HEK293 (cell line): Measurements from ENCODE around the gene MGAT5B.

Experiments used
- CTCF ChIP-seq: fragments of 450-650 bp; formaldehyde crosslinking; IDR thresholded peaks from 2 replicates; pipeline ENCODE4 v1.5.1; 2016; ENCODE audit warnings: missing biosample characterization, missing genetic modification characterization
- PATZ1 ChIP-seq: fragments of 450-650 bp; formaldehyde crosslinking; IDR thresholded peaks from 2 replicates; pipeline ENCODE4 v1.5.1; 2016; ENCODE audit warnings: missing biosample characterization, missing genetic modification characterization
- ZNF175 ChIP-seq: fragments of 450-650 bp; formaldehyde crosslinking; IDR thresholded peaks from 2 replicates; pipeline ENCODE4 v1.5.1; 2016; ENCODE audit warnings: missing biosample characterization, missing genetic modification characterization
- ZNF274 ChIP-seq, 2 experiments: fragments of 200-500 bp in 1 of 2; fragments of 450-650 bp in 1 of 2; sonication (Bioruptor generic) in 1 of 2; formaldehyde crosslinking in 1 of 2; IDR thresholded peaks; 2 replicates each; pipeline versions ENCODE4 v1.5.1 to v1.6.1; 2014 to 2016; ENCODE audit warnings: borderline replicate concordance in 1 of 2, inconsistent platforms in 1 of 2, low read length in 1 of 2, missing biosample characterization in 1 of 2, missing genetic modification characterization in 1 of 2
- ZNF280D ChIP-seq: fragments of 450-650 bp; formaldehyde crosslinking; IDR thresholded peaks from 2 replicates; pipeline ENCODE4 v1.5.1; 2016; ENCODE audit warnings: missing biosample characterization, missing genetic modification characterization

GRCh38 chr17:76920364-76921139, 52.3 kb downstream of the MGAT5B start:
- no peak for TF ChIP-seq ZNF280D (tag by site-specific recombination)
- no peak for TF ChIP-seq ZNF274 (IDR thresholded peaks at IDR 0.05; ENCODE audit: low read length)
- no peak for TF ChIP-seq ZNF274 (tag by site-specific recombination; IDR thresholded peaks at IDR 0.05; ENCODE audit: borderline replicate concordance)
- no peak for TF ChIP-seq ZNF175 (tag by site-specific recombination)
- TF ChIP-seq CTCF (tag by site-specific recombination) = no peak
- no peak for TF ChIP-seq PATZ1
